Smooth muscle cell (in vitro differentiated cells): Measurements from ENCODE around the gene RPL35. TPM values are rescaled to one million over a fixed set of nuclear protein-coding genes. Genes with fewer than 3 reads are reported as not detected.

ENCODE experiments used
- DNase-seq: peaks from one replicate; lab custom pipeline; 2025; ENCODE audit not compliant: unreplicated experiment; lab: John Stamatoyannopoulos, UW
- H2AFZ ChIP-seq: fragments of 200-600 bp; sonication (generic); 2 replicates; pipeline ENCODE4 v1.6.0; 2016; ENCODE audit warnings: antibody characterized with exemption, low read depth, mild to moderate bottlenecking
- H3F3A ChIP-seq: fragments of 200-600 bp; sonication (generic); 2 replicates; pipeline ENCODE4 v1.6.0; 2017; ENCODE audit warnings: antibody characterized with exemption, low read depth
- H3K27ac ChIP-seq: fragments of 200-600 bp; sonication (generic); 2 replicates; pipeline ENCODE4 v1.5.1; 2016; ENCODE audit warnings: low read depth, mild to moderate bottlenecking
- H3K27me3 ChIP-seq: fragments of 200-600 bp; sonication (generic); 2 replicates; pipeline ENCODE4 v1.6.1; 2016; ENCODE audit warnings: low read depth, mild to moderate bottlenecking
- H3K36me3 ChIP-seq: fragments of 200-600 bp; sonication (generic); 2 replicates; pipeline ENCODE4 v1.5.1; 2016; ENCODE audit warnings: low read depth
- H3K4me1 ChIP-seq: fragments of 200-600 bp; sonication (generic); 2 replicates; pipeline ENCODE4 v1.5.1; 2016; ENCODE audit warnings: low read depth
- H3K4me2 ChIP-seq: fragments of 200-600 bp; sonication (generic); 2 replicates; pipeline ENCODE4 v1.6.0; 2016; ENCODE audit warnings: mild to moderate bottlenecking
- H3K4me3 ChIP-seq: fragments of 200-600 bp; sonication (generic); 2 replicates; pipeline ENCODE4 v1.5.1; 2016; ENCODE audit warnings: mild to moderate bottlenecking
- H3K79me2 ChIP-seq: fragments of 200-600 bp; sonication (generic); 2 replicates; pipeline ENCODE4 v1.6.0; 2016; ENCODE audit warnings: low read depth, mild to moderate bottlenecking
- H3K9ac ChIP-seq: fragments of 200-600 bp; sonication (generic); 2 replicates; pipeline ENCODE4 v1.6.0; 2016; ENCODE audit warnings: low read depth
- H3K9me3 ChIP-seq: fragments of 200-600 bp; sonication (generic); replicated peaks from 2 replicates; pipeline ENCODE4 v1.5.1; 2016; ENCODE audit warnings: low read depth
- H4K20me1 ChIP-seq: fragments of 200-600 bp; sonication (generic); 2 replicates; pipeline ENCODE4 v1.6.0; 2016; ENCODE audit warnings: low read depth
- CTCF ChIP-seq: fragments of 200-600 bp; sonication (generic); IDR thresholded peaks from 2 replicates; pipeline ENCODE4 v1.5.1; 2017; ENCODE audit warnings: borderline replicate concordance, mild to moderate bottlenecking, antibody characterized with exemption; ENCODE audit not compliant: insufficient read depth, poor library complexity, severe bottlenecking
- WGBS: methylation state at CpG from one replicate; pipeline ENCODE4 v1.1.7; 2016; ENCODE audit warnings: low lambda C conversion rate; 5-methylcytosine and 5-hydroxymethylcytosine counted together
- polyA plus RNA-seq: library from polyadenylated mRNA; unstranded; fragments of >200 nt; fragmentation: Nextera tagmentation; extraction: Ambion mirVana; gene quantifications from 2 replicates; pipeline ENCODE4 v1.2.1, GENCODE V29; 2016
- total RNA-seq: library from RNA; depleted of rRNA; stranded (reverse); fragments of >200 nt; gene quantifications from 2 replicates; pipeline ENCODE4 v1.2.3, GENCODE V29; 2014

RPL35 gene
- total and polyA plus RNA-seq, 2 experiments from 2014 or later: 1,321 to 1,932 TPM

- peaks cover 6% of the 10 kb centered on the region for H3F3A ChIP-seq
- no peak overlapping the region for H3K27ac ChIP-seq
- H3K27me3 ChIP-seq: no peaks in the 10 kb centered on the region
- no peak overlapping the region for H3K4me2 ChIP-seq
- H3K9ac ChIP-seq: no peak overlapping the region
- DNase-seq: no peak
- H3K4me1 ChIP-seq: no peaks in the 10 kb centered on the region
- H2AFZ ChIP-seq: no peak overlapping the region
- peaks cover 16% of the 10 kb centered on the region for H3K79me2 ChIP-seq
- no peak for TF ChIP-seq CTCF
- WGBS: 90% methylated on average over 10 of the region's 10 CpGs
- H4K20me1 ChIP-seq: peaks cover 38% of the 10 kb centered on the region
- H3K4me3 ChIP-seq: no peak overlapping the region
- peaks cover 4% of the 10 kb centered on the region for H3K36me3 ChIP-seq
- no peaks in the 10 kb centered on the region for H3K9me3 ChIP-seq
Observed at GRCh38 chr9:124879226-124879625, 17.5 kb upstream of the RPL35 start.

- peaks cover 6% of the 10 kb centered on the region for H3F3A ChIP-seq
- peaks cover 23% of the 10 kb centered on the region for H3K79me2 ChIP-seq
- H3K27ac ChIP-seq: no peak overlapping the region
- peaks cover 45% of the 10 kb centered on the region for H4K20me1 ChIP-seq
- no peak overlapping the region for H3K4me3 ChIP-seq
- no peaks in the 10 kb centered on the region for H3K27me3 ChIP-seq
- H3K4me1 ChIP-seq: no peaks in the 10 kb centered on the region
- H3K9me3 ChIP-seq: no peaks in the 10 kb centered on the region
- H3K36me3 ChIP-seq: peaks cover 4% of the 10 kb centered on the region
- no peak overlapping the region for H3K9ac ChIP-seq
- no peak overlapping the region for H3K4me2 ChIP-seq
- no peak overlapping the region for H2AFZ ChIP-seq
- DNase-seq: no peak
- TF ChIP-seq CTCF: no peak
- 92% methylated on average over 6 of the region's 6 CpGs for WGBS
Observed at GRCh38 chr9:124878518-124878917, 16.8 kb upstream of the RPL35 start.

GRCh38 chr9:124878021-124878420 lies 16.3 kb upstream of the RPL35 start:
- H3K4me2 ChIP-seq: no peak overlapping the region
- no peak overlapping the region for H3K4me3 ChIP-seq
- no peaks in the 10 kb centered on the region for H3K9me3 ChIP-seq
- 100% methylated on average over 1 of the region's 1 CpG for WGBS
- no peak for DNase-seq
- peaks cover 6% of the 10 kb centered on the region for H3F3A ChIP-seq
- no peak overlapping the region for H3K27ac ChIP-seq
- peaks cover 49% of the 10 kb centered on the region for H4K20me1 ChIP-seq
- no peaks in the 10 kb centered on the region for H3K4me1 ChIP-seq
- H3K79me2 ChIP-seq: peaks cover 28% of the 10 kb centered on the region
- no peaks in the 10 kb centered on the region for H3K27me3 ChIP-seq
- no peak overlapping the region for H2AFZ ChIP-seq
- peaks cover 4% of the 10 kb centered on the region for H3K36me3 ChIP-seq
- no peak for TF ChIP-seq CTCF
- H3K9ac ChIP-seq: no peak overlapping the region

GRCh38 chr9:124877021-124877782 lies 15.4 kb upstream of the RPL35 start:
- 97% methylated on average over 14 of the region's 14 CpGs for WGBS
- peaks cover 4% of the 10 kb centered on the region for H3K36me3 ChIP-seq
- H4K20me1 ChIP-seq: peaks cover 57% of the 10 kb centered on the region
- DNase-seq: no peak
- H3K4me1 ChIP-seq: no peaks in the 10 kb centered on the region
- H3K9ac ChIP-seq: no peak overlapping the region
- TF ChIP-seq CTCF: no peak
- no peaks in the 10 kb centered on the region for H3K9me3 ChIP-seq
- H2AFZ ChIP-seq: no peak overlapping the region
- no peaks in the 10 kb centered on the region for H3K27me3 ChIP-seq
- H3K4me3 ChIP-seq: no peak overlapping the region
- H3F3A ChIP-seq: peaks cover 6% of the 10 kb centered on the region
- peaks cover 36% of the 10 kb centered on the region for H3K79me2 ChIP-seq
- no peak overlapping the region for H3K27ac ChIP-seq
- H3K4me2 ChIP-seq: no peak overlapping the region
